Liver (tissue), 9 donors: ENCODE data around the gene CSF1. TPM values are rescaled to one million over a fixed set of nuclear protein-coding genes. Genes with fewer than 3 reads are reported as not detected.

Experiments
- DNase-seq: peaks from one replicate; pipeline ENCODE4 v3.0.0-alpha.2; 2017; ENCODE audit warnings: low spot score
- H3K27ac ChIP-seq, 2 donors: one replicate each; pipeline ENCODE4 v1.7.0; 2013; ENCODE audit warnings: inconsistent platforms in 2 of 2, low read length in 2 of 2, control low read depth in 1 of 2, low read depth in 1 of 2, mild to moderate bottlenecking in 1 of 2
- H3K27me3 ChIP-seq, 4 donors: one replicate each; pipeline versions ENCODE4 v1.6.1 to v1.7.0; 2013; ENCODE audit warnings: low read length in 3 of 4, inconsistent platforms in 1 of 4, mild to moderate bottlenecking in 1 of 4, moderate library complexity in 1 of 4; ENCODE audit not compliant: control insufficient read depth in 4 of 4, insufficient read depth in 4 of 4
- H3K36me3 ChIP-seq, 4 donors: one replicate each; pipeline versions ENCODE4 v1.6.1 to v1.7.0; 2013; ENCODE audit warnings: low read length in 3 of 4, mild to moderate bottlenecking in 3 of 4, low read depth in 1 of 4, moderate library complexity in 1 of 4; ENCODE audit not compliant: control insufficient read depth in 4 of 4, insufficient read depth in 3 of 4
- H3K4me1 ChIP-seq, 4 donors: one replicate each; pipeline versions ENCODE4 v1.6.1 to v1.7.0; 2013; ENCODE audit warnings: low read length in 3 of 4, mild to moderate bottlenecking in 3 of 4, moderate library complexity in 1 of 4; ENCODE audit not compliant: control insufficient read depth in 4 of 4, insufficient read depth in 4 of 4
- H3K4me3 ChIP-seq, 3 donors: one replicate each; pipeline versions ENCODE4 v1.6.1 to v1.7.0; 2013; ENCODE audit warnings: low read length in 3 of 3, control low read depth in 1 of 3, low read depth in 1 of 3, mild to moderate bottlenecking in 1 of 3
- H3K9ac ChIP-seq, 2 donors: one replicate each; pipeline ENCODE4 v1.7.0; 2013; ENCODE audit warnings: low read length in 2 of 2, mild to moderate bottlenecking in 2 of 2, moderate library complexity in 2 of 2, control low read depth in 1 of 2, low read depth in 1 of 2
- H3K9me3 ChIP-seq, 4 donors: one replicate each; pipeline versions ENCODE4 v1.6.1 to v1.7.0; 2013; ENCODE audit warnings: low read length in 3 of 4; ENCODE audit not compliant: control insufficient read depth in 4 of 4
- EGR1 ChIP-seq, 2 donors: IDR thresholded peaks; 2 replicates each; pipeline ENCODE4 v1.6.1; 2016 to 2018; ENCODE audit warnings: antibody characterized with exemption in 2 of 2, low read depth in 2 of 2
- FOXA1 ChIP-seq: IDR thresholded peaks from 2 replicates; pipeline ENCODE4 v1.6.1; 2016; ENCODE audit warnings: antibody characterized with exemption
- FOXA2 ChIP-seq: IDR thresholded peaks from 2 replicates; pipeline ENCODE4 v1.6.1; 2016; ENCODE audit warnings: antibody characterized with exemption
- GABPA ChIP-seq, 2 donors: IDR thresholded peaks in 1 of 2; conservative IDR thresholded peaks in 1 of 2; 2 replicates each; pipeline ENCODE4 v1.6.1; 2016; ENCODE audit warnings: antibody characterized with exemption in 2 of 2, mild to moderate bottlenecking in 1 of 2, moderate library complexity in 1 of 2
- HNF4A ChIP-seq, 2 donors: conservative IDR thresholded peaks; 2 replicates each; pipeline ENCODE4 v1.6.1; 2016; ENCODE audit warnings: antibody characterized with exemption in 2 of 2, mild to moderate bottlenecking in 2 of 2
- HNF4G ChIP-seq: IDR thresholded peaks from 2 replicates; pipeline ENCODE4 v1.6.1; 2016; ENCODE audit warnings: antibody characterized with exemption
- JUND ChIP-seq, 2 donors: IDR thresholded peaks; 2 replicates each; pipeline ENCODE4 v1.6.1; 2016; ENCODE audit warnings: antibody characterized with exemption in 2 of 2
- NR2F2 ChIP-seq: IDR thresholded peaks from 2 replicates; pipeline ENCODE4 v1.6.1; 2016; ENCODE audit warnings: antibody characterized with exemption
- RAD21 ChIP-seq, 2 donors: IDR thresholded peaks; 2 replicates each; pipeline ENCODE4 v1.6.1; 2016; ENCODE audit warnings: antibody characterized with exemption in 2 of 2, mild to moderate bottlenecking in 2 of 2
- RXRA ChIP-seq, 2 donors: IDR thresholded peaks; 2 replicates each; pipeline ENCODE4 v1.6.1; 2017 to 2018; ENCODE audit warnings: antibody characterized with exemption in 2 of 2, mild to moderate bottlenecking in 1 of 2
- SP1 ChIP-seq: IDR thresholded peaks from 2 replicates; pipeline ENCODE4 v1.6.1; 2018; ENCODE audit warnings: antibody characterized with exemption, mild to moderate bottlenecking
- TAF1 ChIP-seq: conservative IDR thresholded peaks from 2 replicates; pipeline ENCODE4 v1.6.1; 2016; ENCODE audit warnings: antibody characterized with exemption, mild to moderate bottlenecking
- YY1 ChIP-seq: IDR thresholded peaks from 2 replicates; pipeline ENCODE4 v1.6.1; 2016; ENCODE audit warnings: antibody characterized with exemption, mild to moderate bottlenecking
- WGBS: extraction: QIAGEN DNeasy Blood & Tissue Kit; methylation state at CpG from one replicate; pipeline ENCODE4 v1.1.7; 2013; 5-methylcytosine and 5-hydroxymethylcytosine counted together
- polyA plus RNA-seq, 2 donors: library from polyadenylated mRNA; stranded (reverse) in 1 of 2; unstranded in 1 of 2; fragments of 200-250 nt in 1 of 2; fragments of >200 nt in 1 of 2; fragmentation: Nextera tagmentation in 1 of 2; extraction: Ambion mirVana in 1 of 2; gene quantifications; one replicate each; pipeline versions ENCODE4 v1.2.1 to v1.2.3, GENCODE V29; 2013 to 2015
- total RNA-seq, 2 donors: library from RNA; depleted of rRNA; stranded (reverse); fragments of >200 nt; gene quantifications; one replicate each; pipeline ENCODE4 v1.2.3, GENCODE V29; 2014
- TF ChIP-seq, protein P1 (sequence below): IDR thresholded peaks from 2 replicates; pipeline ENCODE4 v1.6.1; 2016; ENCODE audit warnings: antibody characterized with exemption
- TF ChIP-seq, protein P2 (sequence below): fragments of 150-350 bp; IDR thresholded peaks from 2 replicates; pipeline ENCODE4 v1.5.1; 2017; ENCODE audit warnings: improper control_type of control experiment, low read depth, low read length; ENCODE audit not compliant: missing input control
- donor health status: healthy.
- donor health status: healthy.
- donor health status: healthy.
- donor health status: healthy.
- donor health status: healthy.

Gene CSF1
- total and polyA plus RNA-seq, 4 donors, result 6.3 to 15.2 (median 11.3) TPM

DNA sequence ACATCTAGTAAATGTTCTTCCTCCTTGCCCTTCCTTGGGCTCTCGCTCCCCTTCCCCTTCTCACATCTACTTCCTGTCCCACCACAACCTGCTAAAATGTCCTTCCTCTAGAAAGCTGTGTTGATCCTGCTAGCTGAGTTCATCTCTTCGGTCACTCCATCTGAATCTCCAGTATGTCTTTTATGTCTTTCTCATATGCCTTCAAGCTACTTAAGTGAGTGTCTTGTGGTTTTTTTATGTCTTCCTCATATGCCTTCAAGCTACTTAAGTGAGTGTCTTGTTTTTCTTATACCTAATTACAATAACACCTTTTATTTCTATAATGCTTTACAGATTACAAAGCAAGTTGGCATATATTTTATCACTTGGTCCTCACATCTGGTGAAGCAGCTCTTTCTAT is 33.9 kb downstream of the CSF1 start (continued):
- TF ChIP-seq, protein P1, sequence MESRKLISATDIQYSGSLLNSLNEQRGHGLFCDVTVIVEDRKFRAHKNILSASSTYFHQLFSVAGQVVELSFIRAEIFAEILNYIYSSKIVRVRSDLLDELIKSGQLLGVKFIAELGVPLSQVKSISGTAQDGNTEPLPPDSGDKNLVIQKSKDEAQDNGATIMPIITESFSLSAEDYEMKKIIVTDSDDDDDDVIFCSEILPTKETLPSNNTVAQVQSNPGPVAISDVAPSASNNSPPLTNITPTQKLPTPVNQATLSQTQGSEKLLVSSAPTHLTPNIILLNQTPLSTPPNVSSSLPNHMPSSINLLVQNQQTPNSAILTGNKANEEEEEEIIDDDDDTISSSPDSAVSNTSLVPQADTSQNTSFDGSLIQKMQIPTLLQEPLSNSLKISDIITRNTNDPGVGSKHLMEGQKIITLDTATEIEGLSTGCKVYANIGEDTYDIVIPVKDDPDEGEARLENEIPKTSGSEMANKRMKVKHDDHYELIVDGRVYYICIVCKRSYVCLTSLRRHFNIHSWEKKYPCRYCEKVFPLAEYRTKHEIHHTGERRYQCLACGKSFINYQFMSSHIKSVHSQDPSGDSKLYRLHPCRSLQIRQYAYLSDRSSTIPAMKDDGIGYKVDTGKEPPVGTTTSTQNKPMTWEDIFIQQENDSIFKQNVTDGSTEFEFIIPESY, result no peak
- no peak for TF ChIP-seq RXRA (IDR thresholded peaks at IDR 0.05)
- TF ChIP-seq SP1, result no peak
- no peak for TF ChIP-seq GABPA (IDR thresholded peaks at IDR 0.05 in 1 of 2, conservative IDR thresholded peaks at IDR 0.05 in 1 of 2)
- TF ChIP-seq HNF4A (conservative IDR thresholded peaks at IDR 0.05), result no peak
- TF ChIP-seq TAF1, result no peak
- TF ChIP-seq YY1, result no peak
- TF ChIP-seq EGR1 (IDR thresholded peaks at IDR 0.05; ENCODE audit: low read depth in 2 of 2), result no peak

DNA sequence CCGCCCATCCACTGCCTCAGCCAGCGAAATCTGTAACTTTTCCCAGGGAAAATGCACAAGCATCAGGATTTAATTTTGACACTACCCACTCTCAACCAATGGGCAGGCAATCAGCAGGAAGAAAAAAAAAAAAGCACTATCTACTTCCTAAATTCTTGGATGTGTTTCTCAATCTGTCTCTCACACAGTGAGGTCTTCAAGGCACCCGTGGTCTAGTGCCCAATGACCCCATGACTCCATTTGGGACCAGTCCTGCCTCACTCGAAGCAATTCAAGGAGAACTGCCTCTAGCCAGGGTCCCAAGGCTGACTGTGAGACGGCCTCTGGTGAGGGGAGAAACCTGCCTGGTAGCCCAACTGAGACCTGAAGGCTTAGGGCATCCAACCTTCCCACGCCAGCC is 35.9 kb downstream of the CSF1 start:
- DNase-seq, result no peak
- peaks cover 3 to 15% (median 13%) of the 10 kb centered on the region in 4 donors for H3K4me1 ChIP-seq
- no peak overlapping the region for H3K27ac ChIP-seq
- H3K9ac ChIP-seq, result no peak overlapping the region
- WGBS, result 84% methylated on average over 6 of the region's 6 CpGs
- no peaks in the 10 kb centered on the region for H3K27me3 ChIP-seq
- H3K9me3 ChIP-seq, result no peaks in the 10 kb centered on the region
- no peaks in the 10 kb centered on the region for H3K36me3 ChIP-seq
- TF ChIP-seq, protein P1, result no peak
- no peak for TF ChIP-seq EGR1 (IDR thresholded peaks at IDR 0.05; ENCODE audit: low read depth in 2 of 2)
- TF ChIP-seq, protein P2, sequence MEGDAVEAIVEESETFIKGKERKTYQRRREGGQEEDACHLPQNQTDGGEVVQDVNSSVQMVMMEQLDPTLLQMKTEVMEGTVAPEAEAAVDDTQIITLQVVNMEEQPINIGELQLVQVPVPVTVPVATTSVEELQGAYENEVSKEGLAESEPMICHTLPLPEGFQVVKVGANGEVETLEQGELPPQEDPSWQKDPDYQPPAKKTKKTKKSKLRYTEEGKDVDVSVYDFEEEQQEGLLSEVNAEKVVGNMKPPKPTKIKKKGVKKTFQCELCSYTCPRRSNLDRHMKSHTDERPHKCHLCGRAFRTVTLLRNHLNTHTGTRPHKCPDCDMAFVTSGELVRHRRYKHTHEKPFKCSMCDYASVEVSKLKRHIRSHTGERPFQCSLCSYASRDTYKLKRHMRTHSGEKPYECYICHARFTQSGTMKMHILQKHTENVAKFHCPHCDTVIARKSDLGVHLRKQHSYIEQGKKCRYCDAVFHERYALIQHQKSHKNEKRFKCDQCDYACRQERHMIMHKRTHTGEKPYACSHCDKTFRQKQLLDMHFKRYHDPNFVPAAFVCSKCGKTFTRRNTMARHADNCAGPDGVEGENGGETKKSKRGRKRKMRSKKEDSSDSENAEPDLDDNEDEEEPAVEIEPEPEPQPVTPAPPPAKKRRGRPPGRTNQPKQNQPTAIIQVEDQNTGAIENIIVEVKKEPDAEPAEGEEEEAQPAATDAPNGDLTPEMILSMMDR, result no peak
- no peak for TF ChIP-seq HNF4G
- no peak for TF ChIP-seq HNF4A (conservative IDR thresholded peaks at IDR 0.05)
- no peak for TF ChIP-seq FOXA1
- no peak for TF ChIP-seq NR2F2
- TF ChIP-seq RXRA (IDR thresholded peaks at IDR 0.05), result no peak
- no peak for TF ChIP-seq RAD21 (IDR thresholded peaks at IDR 0.05)
- TF ChIP-seq FOXA2, result no peak
- no peak for TF ChIP-seq TAF1
- TF ChIP-seq JUND (IDR thresholded peaks at IDR 0.05), result no peak
- no peak overlapping the region for H3K4me3 ChIP-seq

DNA sequence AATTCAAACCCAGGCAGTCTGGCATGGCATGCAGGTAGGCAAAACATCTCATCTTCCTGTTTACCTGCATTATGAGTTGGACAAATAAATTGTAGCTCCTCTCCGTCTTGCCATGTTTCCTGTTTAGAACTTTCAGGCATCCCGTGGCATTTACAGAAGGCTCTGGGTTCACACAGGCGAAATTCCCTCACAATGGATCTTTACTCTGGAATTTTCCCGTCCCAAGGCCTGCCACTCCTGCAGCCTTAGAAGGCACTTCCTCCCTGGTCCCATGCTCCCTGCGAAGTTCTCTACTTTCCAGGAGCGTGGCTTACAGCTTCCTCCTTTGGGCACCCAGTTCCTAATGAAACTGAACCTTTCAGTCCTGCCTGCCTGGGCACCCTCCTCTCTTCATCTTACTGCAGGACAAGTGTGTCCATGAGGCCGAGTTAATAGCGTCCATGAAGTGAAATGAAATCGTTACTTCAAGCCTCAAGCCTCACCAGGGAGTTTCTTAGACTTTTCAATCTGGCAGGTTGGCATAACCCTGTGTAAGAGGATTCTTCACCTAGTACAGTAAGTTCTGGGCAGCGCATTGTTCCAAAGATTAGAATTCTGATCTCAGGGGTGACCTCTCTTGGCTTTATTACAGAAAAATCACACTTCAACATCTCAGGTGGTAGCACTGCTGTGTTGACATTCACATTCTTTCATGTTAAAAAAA is 37.1 kb downstream of the CSF1 start:
- H3K27ac ChIP-seq, result peak overlapping the region in 1 of 2 donors; percentile 9
- WGBS, result 48% methylated on average over 10 of the region's 10 CpGs
- DNase-seq, result no peak

More for the DNA sequence above, 37.1 kb downstream of the CSF1 start:
- Histone ChIP-seq H3K27me3 (no peaks in the 10 kb centered on the region), H3K9ac (no peak overlapping the region), H3K9me3 (no peaks in the 10 kb centered on the region), H3K36me3 (no peaks in the 10 kb centered on the region), H3K4me1 (peaks cover 3 to 15% (median 13%) of the 10 kb centered on the region in 4 donors), H3K4me3 (no peak overlapping the region)
- TF ChIP-seq HNF4A (conservative IDR thresholded peaks at IDR 0.05) (peak in 1 of 2 donors; percentile 8), HNF4G (no peak)
